C4-2B (cell line): ENCODE measurements around the gene TCHH.

Source experiments
- CTCF ChIP-seq: fragments of 450-650 bp; conservative IDR thresholded peaks from 2 replicates; pipeline ENCODE4 v1.5.1; 2017; ENCODE audit warnings: mild to moderate bottlenecking
- ZFX ChIP-seq: fragments of 450-650 bp; IDR thresholded peaks from 2 replicates; pipeline ENCODE4 v1.6.1; 2017

- TF ChIP-seq CTCF (no peak), ZFX (no peak)
Observed at GRCh38 chr1:152110860-152111514, 4.3 kb downstream of the TCHH start.
